ENCODE results near the gene SDC4.

Gene SDC4

GRCh38 chr20:45300961-45301360 is 47.3 kb downstream of the SDC4 start:
- TF ChIP-seq CTCF (IDR thresholded peaks at IDR 0.05; ENCODE audit: low read length) (peak; percentile 48), EZH2phosphoT487 (IDR thresholded peaks at IDR 0.05; ENCODE audit: low read length) (no peak)
- Histone ChIP-seq H3K4me3 (ENCODE audit: low read length) (no peak overlapping the region), H2AFZ (ENCODE audit: low read length) (no peak overlapping the region), H3K27me3 (replicated peaks; ENCODE audit: insufficient read depth, low read length) (peaks cover under 1% of the 10 kb centered on the region; the same call in 1 of the 2 replicates), H3K9me2 (replicated peaks; ENCODE audit: insufficient read depth, low read length) (no peaks in the 10 kb centered on the region), H3K9me3 (replicated peaks; ENCODE audit: insufficient read depth, low read length) (no peaks in the 10 kb centered on the region), H3F3A (ENCODE audit: insufficient read depth, low read length) (no peaks in the 10 kb centered on the region), H3K79me2 (ENCODE audit: low read length) (no peaks in the 10 kb centered on the region), H4K20me1 (ENCODE audit: insufficient read depth, low read length) (no peaks in the 10 kb centered on the region), H3K9ac (ENCODE audit: low read length) (no peak overlapping the region), H3K36me3 (replicated peaks; ENCODE audit: insufficient read depth, low read length) (no peaks in the 10 kb centered on the region), H3K4me2 (ENCODE audit: low read depth, low read length) (no peak overlapping the region), H3K4me1 (ENCODE audit: low read length) (no peaks in the 10 kb centered on the region), H3K27ac (ENCODE audit: low read length) (no peak overlapping the region)
- DNase-seq = peak; percentile 27

GRCh38 chr20:45299786-45300185 is 48.4 kb downstream of the SDC4 start:
- Histone ChIP-seq H3K9me2 (replicated peaks; ENCODE audit: insufficient read depth, low read length) (no peaks in the 10 kb centered on the region), H3F3A (ENCODE audit: insufficient read depth, low read length) (no peaks in the 10 kb centered on the region), H3K79me2 (ENCODE audit: low read length) (no peaks in the 10 kb centered on the region), H3K4me2 (ENCODE audit: low read depth, low read length) (no peak overlapping the region), H3K27ac (ENCODE audit: low read length) (no peak overlapping the region), H3K36me3 (replicated peaks; ENCODE audit: insufficient read depth, low read length) (no peaks in the 10 kb centered on the region), H3K9ac (ENCODE audit: low read length) (no peak overlapping the region), H3K9me3 (replicated peaks; ENCODE audit: insufficient read depth, low read length) (no peaks in the 10 kb centered on the region), H2AFZ (ENCODE audit: low read length) (no peak overlapping the region), H3K4me1 (ENCODE audit: low read length) (no peaks in the 10 kb centered on the region), H3K27me3 (replicated peaks; ENCODE audit: insufficient read depth, low read length) (no peaks in the 10 kb centered on the region), H3K4me3 (ENCODE audit: low read length) (no peak overlapping the region), H4K20me1 (ENCODE audit: insufficient read depth, low read length) (no peaks in the 10 kb centered on the region)
- TF ChIP-seq EZH2 (optimal IDR thresholded peaks at IDR 0.05; ENCODE audit: low read depth, low read length) (no peak), CTCF (IDR thresholded peaks at IDR 0.05; ENCODE audit: low read length) (no peak), EZH2phosphoT487 (IDR thresholded peaks at IDR 0.05; ENCODE audit: low read length) (no peak)
- no peak for DNase-seq

GRCh38 chr20:45297786-45298497 is 50.3 kb downstream of the SDC4 start:
- Histone ChIP-seq H3K27ac (ENCODE audit: low read length) (no peak overlapping the region), H3K4me3 (ENCODE audit: low read length) (no peak overlapping the region), H3K36me3 (replicated peaks; ENCODE audit: insufficient read depth, low read length) (no peaks in the 10 kb centered on the region), H4K20me1 (ENCODE audit: insufficient read depth, low read length) (no peaks in the 10 kb centered on the region), H3K4me1 (ENCODE audit: low read length) (no peaks in the 10 kb centered on the region), H2AFZ (ENCODE audit: low read length) (no peak overlapping the region), H3K4me2 (ENCODE audit: low read depth, low read length) (no peak overlapping the region), H3K9me2 (replicated peaks; ENCODE audit: insufficient read depth, low read length) (no peaks in the 10 kb centered on the region), H3K9me3 (replicated peaks; ENCODE audit: insufficient read depth, low read length) (no peaks in the 10 kb centered on the region), H3K79me2 (ENCODE audit: low read length) (no peaks in the 10 kb centered on the region), H3K9ac (ENCODE audit: low read length) (no peak overlapping the region), H3F3A (ENCODE audit: insufficient read depth, low read length) (no peaks in the 10 kb centered on the region), H3K27me3 (replicated peaks; ENCODE audit: insufficient read depth, low read length) (peaks cover 3% of the 10 kb centered on the region)
- DNase-seq = no peak
- no peak for TF ChIP-seq CTCF (IDR thresholded peaks at IDR 0.05; ENCODE audit: low read length)
- no peak for TF ChIP-seq EZH2phosphoT487 (IDR thresholded peaks at IDR 0.05; ENCODE audit: low read length)
- TF ChIP-seq EZH2 (optimal IDR thresholded peaks at IDR 0.05; ENCODE audit: low read depth, low read length) = no peak
